ENCODE measurements around the gene LRCH3.
A peak's percentile ranks its signal among the peaks of the same experiment; 100 is the strongest.

The LRCH3 gene

DNA sequence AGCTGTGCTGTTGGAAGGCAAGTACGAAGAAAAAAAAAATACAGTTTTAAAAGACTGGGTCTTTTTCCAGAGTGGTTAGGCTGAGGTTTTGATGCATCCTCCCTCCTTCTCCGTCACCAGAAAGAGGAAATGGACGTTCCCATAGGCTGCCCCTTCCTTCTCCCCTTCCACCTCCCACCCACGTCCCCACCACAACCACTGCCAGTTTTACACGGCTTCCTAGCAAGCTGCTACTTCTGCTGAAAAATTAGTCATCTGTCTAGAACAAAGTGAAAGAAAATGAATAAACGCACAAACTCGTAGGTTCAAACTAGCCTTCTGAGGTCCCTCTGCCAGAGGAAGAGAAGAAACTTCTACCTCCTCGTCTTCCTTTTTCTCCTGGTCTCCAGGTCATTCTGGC, 87.4 kb downstream of the LRCH3 start:
- no peak for TF ChIP-seq POLR2AphosphoS5 (IDR thresholded peaks at IDR 0.05; ENCODE audit: low read depth)
- peak; percentile 94 for TF ChIP-seq SPI1 (IDR thresholded peaks at IDR 0.05; ENCODE audit: borderline replicate concordance, low read depth)
- Histone ChIP-seq H3K4me3 (replicated peaks; ENCODE audit: insufficient read depth, low read length) (no peak overlapping the region), H3K27ac (replicated peaks) (peak overlapping the region; percentile 51), H3K27me3 (ENCODE audit: insufficient read depth, poor library complexity, severe bottlenecking) (no peaks in the 10 kb centered on the region)
- DNase-seq (ENCODE audit: low read depth in 1 of 2, low spot score in 1 of 2): peak; percentile 27 to 83

DNA sequence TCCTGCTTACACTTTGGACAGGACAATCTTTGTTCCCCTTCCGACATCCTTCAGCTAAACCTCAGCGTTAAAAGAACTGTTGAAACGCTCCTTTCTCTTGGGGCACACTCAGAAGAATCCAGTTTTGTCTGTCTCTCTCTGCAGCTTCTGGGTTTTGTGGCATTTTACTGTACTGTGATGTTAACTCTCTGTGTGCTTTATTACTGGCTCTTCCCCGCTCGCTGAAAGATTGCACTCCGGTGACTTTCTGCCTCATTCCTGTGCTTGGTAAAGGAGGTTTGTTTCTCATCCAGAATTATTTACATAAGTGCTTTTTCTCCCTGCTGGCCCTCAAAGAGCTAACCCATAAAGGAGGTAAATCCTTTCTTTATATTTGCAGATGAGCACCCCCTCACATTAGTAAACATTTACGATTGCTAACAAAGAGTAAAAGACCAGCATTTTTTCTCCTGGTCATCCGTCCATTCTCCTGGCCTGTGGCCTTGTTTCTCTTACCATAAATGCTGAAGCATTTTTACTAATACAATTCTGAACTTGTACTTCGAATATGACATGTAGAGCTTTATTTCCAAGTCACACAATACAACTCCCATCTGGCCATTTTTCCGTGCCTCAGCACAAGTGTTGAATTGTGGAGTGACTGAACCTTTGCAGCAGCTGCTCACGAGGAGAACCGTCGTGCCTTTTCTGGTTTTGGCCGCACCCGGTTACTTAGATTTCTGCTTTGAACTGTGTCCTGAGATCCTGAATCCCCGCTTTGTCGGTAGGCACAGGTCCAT, 89.6 kb downstream of the LRCH3 start:
- H3K27me3 ChIP-seq (ENCODE audit: insufficient read depth, poor library complexity, severe bottlenecking): no peaks in the 10 kb centered on the region
- peak overlapping the region; percentile 68 for H3K27ac ChIP-seq (replicated peaks)
- DNase-seq (ENCODE audit: low read depth in 1 of 2, low spot score in 1 of 2): peak in 1 of 2 experiments; percentile 41
- no peak overlapping the region for H3K4me3 ChIP-seq (replicated peaks; ENCODE audit: insufficient read depth, low read length)
- no peak for TF ChIP-seq SPI1 (IDR thresholded peaks at IDR 0.05; ENCODE audit: borderline replicate concordance, low read depth)
- no peak for TF ChIP-seq POLR2AphosphoS5 (IDR thresholded peaks at IDR 0.05; ENCODE audit: low read depth)
- TF ChIP-seq, protein P1, sequence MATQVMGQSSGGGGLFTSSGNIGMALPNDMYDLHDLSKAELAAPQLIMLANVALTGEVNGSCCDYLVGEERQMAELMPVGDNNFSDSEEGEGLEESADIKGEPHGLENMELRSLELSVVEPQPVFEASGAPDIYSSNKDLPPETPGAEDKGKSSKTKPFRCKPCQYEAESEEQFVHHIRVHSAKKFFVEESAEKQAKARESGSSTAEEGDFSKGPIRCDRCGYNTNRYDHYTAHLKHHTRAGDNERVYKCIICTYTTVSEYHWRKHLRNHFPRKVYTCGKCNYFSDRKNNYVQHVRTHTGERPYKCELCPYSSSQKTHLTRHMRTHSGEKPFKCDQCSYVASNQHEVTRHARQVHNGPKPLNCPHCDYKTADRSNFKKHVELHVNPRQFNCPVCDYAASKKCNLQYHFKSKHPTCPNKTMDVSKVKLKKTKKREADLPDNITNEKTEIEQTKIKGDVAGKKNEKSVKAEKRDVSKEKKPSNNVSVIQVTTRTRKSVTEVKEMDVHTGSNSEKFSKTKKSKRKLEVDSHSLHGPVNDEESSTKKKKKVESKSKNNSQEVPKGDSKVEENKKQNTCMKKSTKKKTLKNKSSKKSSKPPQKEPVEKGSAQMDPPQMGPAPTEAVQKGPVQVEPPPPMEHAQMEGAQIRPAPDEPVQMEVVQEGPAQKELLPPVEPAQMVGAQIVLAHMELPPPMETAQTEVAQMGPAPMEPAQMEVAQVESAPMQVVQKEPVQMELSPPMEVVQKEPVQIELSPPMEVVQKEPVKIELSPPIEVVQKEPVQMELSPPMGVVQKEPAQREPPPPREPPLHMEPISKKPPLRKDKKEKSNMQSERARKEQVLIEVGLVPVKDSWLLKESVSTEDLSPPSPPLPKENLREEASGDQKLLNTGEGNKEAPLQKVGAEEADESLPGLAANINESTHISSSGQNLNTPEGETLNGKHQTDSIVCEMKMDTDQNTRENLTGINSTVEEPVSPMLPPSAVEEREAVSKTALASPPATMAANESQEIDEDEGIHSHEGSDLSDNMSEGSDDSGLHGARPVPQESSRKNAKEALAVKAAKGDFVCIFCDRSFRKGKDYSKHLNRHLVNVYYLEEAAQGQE (IDR thresholded peaks at IDR 0.05; ENCODE audit: insufficient replicate concordance, low read depth): no peak
- TF ChIP-seq GABPA (IDR thresholded peaks at IDR 0.05; ENCODE audit: low read depth): no peak
- TF ChIP-seq, protein P2, sequence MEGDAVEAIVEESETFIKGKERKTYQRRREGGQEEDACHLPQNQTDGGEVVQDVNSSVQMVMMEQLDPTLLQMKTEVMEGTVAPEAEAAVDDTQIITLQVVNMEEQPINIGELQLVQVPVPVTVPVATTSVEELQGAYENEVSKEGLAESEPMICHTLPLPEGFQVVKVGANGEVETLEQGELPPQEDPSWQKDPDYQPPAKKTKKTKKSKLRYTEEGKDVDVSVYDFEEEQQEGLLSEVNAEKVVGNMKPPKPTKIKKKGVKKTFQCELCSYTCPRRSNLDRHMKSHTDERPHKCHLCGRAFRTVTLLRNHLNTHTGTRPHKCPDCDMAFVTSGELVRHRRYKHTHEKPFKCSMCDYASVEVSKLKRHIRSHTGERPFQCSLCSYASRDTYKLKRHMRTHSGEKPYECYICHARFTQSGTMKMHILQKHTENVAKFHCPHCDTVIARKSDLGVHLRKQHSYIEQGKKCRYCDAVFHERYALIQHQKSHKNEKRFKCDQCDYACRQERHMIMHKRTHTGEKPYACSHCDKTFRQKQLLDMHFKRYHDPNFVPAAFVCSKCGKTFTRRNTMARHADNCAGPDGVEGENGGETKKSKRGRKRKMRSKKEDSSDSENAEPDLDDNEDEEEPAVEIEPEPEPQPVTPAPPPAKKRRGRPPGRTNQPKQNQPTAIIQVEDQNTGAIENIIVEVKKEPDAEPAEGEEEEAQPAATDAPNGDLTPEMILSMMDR (IDR thresholded peaks at IDR 0.05; ENCODE audit: insufficient read depth, low read length): no peak

DNA sequence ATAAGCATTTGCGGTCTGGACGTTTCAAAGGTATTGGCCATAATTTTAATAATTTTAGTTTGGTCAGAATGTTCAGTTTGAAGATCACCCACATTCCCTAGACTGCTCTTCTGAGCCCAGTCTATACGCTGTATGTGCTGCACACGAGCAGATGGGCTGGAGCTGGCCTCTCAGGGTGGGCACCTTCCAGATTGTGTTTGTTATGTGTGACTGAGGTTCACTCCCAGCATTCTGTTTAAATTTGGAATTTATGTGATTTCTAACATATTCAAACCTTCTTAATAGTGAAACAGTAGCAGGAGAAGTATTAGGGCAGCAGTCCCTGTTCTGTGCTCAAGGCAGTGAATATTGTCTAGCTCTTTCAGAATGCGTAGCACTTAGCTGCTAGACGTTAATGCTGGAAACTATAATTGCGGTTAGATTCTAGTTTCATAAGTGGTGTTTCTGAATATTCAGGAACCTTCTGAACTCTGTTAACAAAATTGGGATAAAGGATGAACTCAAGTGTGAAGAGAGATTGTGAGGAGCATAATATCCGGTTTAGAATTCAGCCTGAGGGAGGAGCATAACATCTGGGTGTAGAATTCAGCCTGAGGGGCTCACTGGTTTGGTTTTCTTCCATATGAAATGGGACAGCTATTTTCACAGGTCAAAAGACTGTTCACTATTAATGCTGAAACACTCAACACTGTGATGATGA, 90.4 kb downstream of the LRCH3 start:
- Histone ChIP-seq H3K27ac (replicated peaks) (peak overlapping the region; percentile 68), H3K4me3 (replicated peaks; ENCODE audit: insufficient read depth, low read length) (no peak overlapping the region), H3K27me3 (ENCODE audit: insufficient read depth, poor library complexity, severe bottlenecking) (no peaks in the 10 kb centered on the region)
- no peak for TF ChIP-seq GABPA (IDR thresholded peaks at IDR 0.05; ENCODE audit: low read depth)
- no peak for TF ChIP-seq SPI1 (IDR thresholded peaks at IDR 0.05; ENCODE audit: borderline replicate concordance, low read depth)
- TF ChIP-seq, protein P2 (IDR thresholded peaks at IDR 0.05; ENCODE audit: insufficient read depth, low read length): no peak
- TF ChIP-seq POLR2AphosphoS5 (IDR thresholded peaks at IDR 0.05; ENCODE audit: low read depth): no peak
- TF ChIP-seq, protein P1 (IDR thresholded peaks at IDR 0.05; ENCODE audit: insufficient replicate concordance, low read depth): no peak
- DNase-seq (ENCODE audit: low read depth in 1 of 2, low spot score in 1 of 2): no peak

DNA sequence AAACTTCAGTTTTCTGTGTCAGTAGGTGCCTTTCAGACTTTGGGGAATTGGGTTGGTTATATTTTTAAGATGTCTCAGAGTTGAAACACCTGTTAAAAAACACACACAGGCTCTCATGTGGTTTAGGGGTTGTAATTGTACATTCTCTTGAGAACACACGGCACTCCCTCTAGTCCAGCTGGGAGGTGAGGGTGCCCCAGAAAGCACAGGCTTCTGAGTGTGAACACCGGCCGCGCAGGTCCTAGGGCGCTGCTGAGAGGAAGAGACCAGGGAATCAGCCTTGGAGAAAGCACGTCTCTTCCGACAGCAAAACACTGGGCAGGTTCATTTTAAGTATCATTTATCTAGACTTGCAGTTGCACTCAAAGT, 90.9 kb downstream of the LRCH3 start:
- TF ChIP-seq, protein P1 (IDR thresholded peaks at IDR 0.05; ENCODE audit: insufficient replicate concordance, low read depth): no peak
- TF ChIP-seq POLR2AphosphoS5 (IDR thresholded peaks at IDR 0.05; ENCODE audit: low read depth) (no peak), GABPA (IDR thresholded peaks at IDR 0.05; ENCODE audit: low read depth) (no peak), SPI1 (IDR thresholded peaks at IDR 0.05; ENCODE audit: borderline replicate concordance, low read depth) (no peak)
- TF ChIP-seq, protein P2 (IDR thresholded peaks at IDR 0.05; ENCODE audit: insufficient read depth, low read length): no peak
- Histone ChIP-seq H3K27me3 (ENCODE audit: insufficient read depth, poor library complexity, severe bottlenecking) (no peaks in the 10 kb centered on the region), H3K4me3 (replicated peaks; ENCODE audit: insufficient read depth, low read length) (no peak overlapping the region), H3K27ac (replicated peaks) (peak overlapping the region; percentile 68)
- peak in 1 of 2 experiments; percentile 12 for DNase-seq (ENCODE audit: low read depth in 1 of 2, low spot score in 1 of 2)

All from HL-60 (cell line).